Vagina (tissue), 2 donors: Measurements from ENCODE around the gene GFOD1. TPM values are rescaled to one million over a fixed set of nuclear protein-coding genes. Genes with fewer than 3 reads are reported as not detected.

Experiments used
- DNase-seq, 2 donors: peaks; one replicate each; pipeline ENCODE4 v3.0.0-alpha.2; 2017; ENCODE audit errors: extremely low spot score in 2 of 2
- H3K27ac ChIP-seq: fragments of 200-600 bp; sonication (generic); one replicate; pipeline ENCODE4 v1.5.1; 2019
- H3K27me3 ChIP-seq: fragments of 200-600 bp; sonication (generic); one replicate; pipeline ENCODE4 v1.5.1; 2019
- H3K36me3 ChIP-seq, 2 donors: fragments of 200-600 bp; sonication (generic); one replicate each; pipeline ENCODE4 v1.5.1; 2017 to 2019
- H3K4me1 ChIP-seq: fragments of 200-600 bp; sonication (generic); one replicate; pipeline ENCODE4 v1.5.1; 2019
- H3K4me3 ChIP-seq, 2 donors: fragments of 200-600 bp; sonication (generic); 1 replicate in 1 of 2; 2 replicates in 1 of 2; pipeline ENCODE4 v1.5.1; 2016 to 2019
- H3K9me3 ChIP-seq: fragments of 200-600 bp; sonication (generic); one replicate; pipeline ENCODE4 v1.5.1; 2019
- POLR2A ChIP-seq, 2 donors: fragments of 450-650 bp; IDR thresholded peaks; one replicate each; pipeline ENCODE4 v1.6.1; 2017; ENCODE audit warnings: antibody characterized with exemption in 2 of 2, mild to moderate bottlenecking in 2 of 2, moderate library complexity in 2 of 2
- POLR2AphosphoS5 ChIP-seq, 2 donors: sonication (generic); formaldehyde crosslinking; IDR thresholded peaks; one replicate each; pipeline ENCODE4 v1.9.0; 2017; ENCODE audit warnings: antibody characterized with exemption in 2 of 2, mild to moderate bottlenecking in 2 of 2, low read depth in 1 of 2; ENCODE audit not compliant: insufficient read depth in 1 of 2
- intact Hi-C: fragments of 100-400 bp; cut with DNase I; formaldehyde crosslinking; loops from one replicate; pipeline ENCODE4 v1.15.1; 2023
- total RNA-seq: library from RNA; depleted of rRNA; stranded (reverse); fragments of >200 nt; gene quantifications from one replicate; pipeline ENCODE4 v1.2.3, GENCODE V29; 2016
- TF ChIP-seq, protein P1 (sequence below), 3 experiments: fragments of 450-650 bp in 2 of 3; fragments of 200-600 bp in 1 of 3; sonication (generic) in 1 of 3; IDR thresholded peaks; one replicate each; pipeline ENCODE4 v1.5.1; 2017 to 2019; ENCODE audit warnings: antibody characterized with exemption in 3 of 3, mild to moderate bottlenecking in 2 of 3, moderate library complexity in 2 of 3

GFOD1 gene
- total RNA-seq, 1 donor from 2014 or later = 16.9 TPM

DNA sequence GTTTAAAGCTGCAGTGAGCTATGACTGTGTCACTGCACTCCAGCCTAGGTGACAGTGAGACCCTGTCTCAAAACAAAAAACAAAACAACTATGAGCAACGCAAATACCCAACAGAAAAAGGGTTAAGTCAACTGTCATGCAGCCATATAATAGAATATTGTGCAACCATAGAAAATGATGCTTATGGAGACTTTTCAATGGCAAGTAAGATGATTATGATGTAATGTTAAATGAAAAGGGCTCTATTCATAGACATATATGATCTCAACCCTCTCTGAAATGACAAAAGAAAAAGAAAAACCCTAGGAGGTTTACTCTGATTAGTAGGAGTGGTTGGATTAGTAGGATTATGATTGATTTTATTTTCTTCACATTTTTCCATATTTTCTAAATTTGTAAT, 117.8 kb downstream of the GFOD1 start:
- H3K27ac ChIP-seq = no peak overlapping the region
- H3K9me3 ChIP-seq = no peaks in the 10 kb centered on the region
- no peak overlapping the region for H3K4me3 ChIP-seq
- H3K27me3 ChIP-seq = no peaks in the 10 kb centered on the region
- no peak for DNase-seq
- H3K4me1 ChIP-seq = peaks cover 45% of the 10 kb centered on the region
- intact Hi-C loops = loop anchor here (1.0 kb wide), 1 partner anchor 16 kb away; no protein-coding TSS in a partner anchor
- peaks cover 0 to 7% of the 10 kb centered on the region in 2 donors for H3K36me3 ChIP-seq
- TF ChIP-seq POLR2AphosphoS5 (IDR thresholded peaks at IDR 0.05; ENCODE audit: insufficient read depth in 1 of 2, low read depth in 1 of 2) (no peak), POLR2A (IDR thresholded peaks at IDR 0.05) (no peak)
- TF ChIP-seq, protein P1, sequence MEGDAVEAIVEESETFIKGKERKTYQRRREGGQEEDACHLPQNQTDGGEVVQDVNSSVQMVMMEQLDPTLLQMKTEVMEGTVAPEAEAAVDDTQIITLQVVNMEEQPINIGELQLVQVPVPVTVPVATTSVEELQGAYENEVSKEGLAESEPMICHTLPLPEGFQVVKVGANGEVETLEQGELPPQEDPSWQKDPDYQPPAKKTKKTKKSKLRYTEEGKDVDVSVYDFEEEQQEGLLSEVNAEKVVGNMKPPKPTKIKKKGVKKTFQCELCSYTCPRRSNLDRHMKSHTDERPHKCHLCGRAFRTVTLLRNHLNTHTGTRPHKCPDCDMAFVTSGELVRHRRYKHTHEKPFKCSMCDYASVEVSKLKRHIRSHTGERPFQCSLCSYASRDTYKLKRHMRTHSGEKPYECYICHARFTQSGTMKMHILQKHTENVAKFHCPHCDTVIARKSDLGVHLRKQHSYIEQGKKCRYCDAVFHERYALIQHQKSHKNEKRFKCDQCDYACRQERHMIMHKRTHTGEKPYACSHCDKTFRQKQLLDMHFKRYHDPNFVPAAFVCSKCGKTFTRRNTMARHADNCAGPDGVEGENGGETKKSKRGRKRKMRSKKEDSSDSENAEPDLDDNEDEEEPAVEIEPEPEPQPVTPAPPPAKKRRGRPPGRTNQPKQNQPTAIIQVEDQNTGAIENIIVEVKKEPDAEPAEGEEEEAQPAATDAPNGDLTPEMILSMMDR (IDR thresholded peaks at IDR 0.05) = no peak

DNA sequence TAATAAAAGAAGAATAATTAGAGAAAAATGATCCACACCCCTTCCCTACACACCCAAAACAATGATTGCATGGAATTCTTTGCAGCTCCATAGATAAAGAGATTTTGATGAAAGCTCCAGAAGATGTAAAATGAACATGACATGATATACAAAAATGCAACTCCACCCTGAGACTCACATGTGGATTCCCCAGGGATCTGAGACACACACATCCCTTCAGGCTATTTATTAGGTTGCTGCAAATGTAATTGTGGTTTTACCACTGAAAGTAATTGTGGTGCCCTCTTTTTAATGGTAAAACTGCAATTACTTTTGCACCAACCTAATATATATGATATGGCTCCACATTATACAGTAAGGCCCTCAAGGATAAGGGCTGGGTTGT, 118.7 kb downstream of the GFOD1 start:
- Histone ChIP-seq H3K4me3 (no peak overlapping the region), H3K27me3 (no peaks in the 10 kb centered on the region), H3K4me1 (peaks cover 45% of the 10 kb centered on the region), H3K27ac (no peak overlapping the region), H3K36me3 (peaks cover 0 to 8% of the 10 kb centered on the region in 2 donors), H3K9me3 (no peaks in the 10 kb centered on the region)
- DNase-seq = no peak
- no peak for TF ChIP-seq POLR2A (IDR thresholded peaks at IDR 0.05)
- TF ChIP-seq, protein P1 (IDR thresholded peaks at IDR 0.05) = no peak
- no peak for TF ChIP-seq POLR2AphosphoS5 (IDR thresholded peaks at IDR 0.05; ENCODE audit: insufficient read depth in 1 of 2, low read depth in 1 of 2)
- intact Hi-C loops = loop anchor here (1.0 kb wide), 1 partner anchor 17 kb away; no protein-coding TSS in a partner anchor

DNA sequence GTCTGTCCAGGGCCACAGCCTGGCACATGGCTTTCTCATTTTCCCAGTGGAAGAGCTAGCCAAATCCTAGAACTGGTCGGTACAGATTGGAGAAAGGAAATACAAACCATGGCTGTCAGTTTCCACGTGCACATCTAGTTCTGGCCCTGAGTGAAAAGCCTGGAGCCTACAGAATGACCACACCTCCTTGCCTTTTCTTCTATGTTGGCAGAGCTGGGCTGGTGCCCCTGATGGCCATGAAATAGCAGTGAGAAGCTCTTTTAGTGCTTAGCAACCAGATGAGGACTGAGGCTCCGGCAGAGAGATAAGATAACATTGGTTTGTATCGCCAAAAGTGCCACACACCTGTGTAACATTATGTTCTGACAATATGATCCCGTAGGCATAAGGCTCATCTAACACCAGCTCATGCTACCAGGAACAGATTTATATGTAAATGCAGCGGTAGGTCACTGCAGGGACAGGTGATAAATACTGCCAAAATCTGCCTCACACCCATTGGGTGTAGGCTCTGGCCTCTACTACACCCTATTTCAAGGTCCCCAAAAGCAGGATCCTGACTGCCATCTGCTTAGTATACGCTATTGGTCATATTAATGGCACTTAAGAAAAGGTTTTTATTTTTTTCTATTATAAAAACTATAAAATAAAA, 119.2 kb downstream of the GFOD1 start:
- no peaks in the 10 kb centered on the region for H3K27me3 ChIP-seq
- TF ChIP-seq POLR2AphosphoS5 (IDR thresholded peaks at IDR 0.05; ENCODE audit: insufficient read depth in 1 of 2, low read depth in 1 of 2) (no peak), POLR2A (IDR thresholded peaks at IDR 0.05) (no peak)
- TF ChIP-seq, protein P1 (IDR thresholded peaks at IDR 0.05) = no peak
- no peak overlapping the region for H3K4me3 ChIP-seq
- H3K27ac ChIP-seq = no peak overlapping the region
- intact Hi-C loops = no loop called here
- H3K4me1 ChIP-seq = peaks cover 45% of the 10 kb centered on the region
- peaks cover 0 to 8% of the 10 kb centered on the region in 2 donors for H3K36me3 ChIP-seq
- H3K9me3 ChIP-seq = no peaks in the 10 kb centered on the region
- no peak for DNase-seq

DNA sequence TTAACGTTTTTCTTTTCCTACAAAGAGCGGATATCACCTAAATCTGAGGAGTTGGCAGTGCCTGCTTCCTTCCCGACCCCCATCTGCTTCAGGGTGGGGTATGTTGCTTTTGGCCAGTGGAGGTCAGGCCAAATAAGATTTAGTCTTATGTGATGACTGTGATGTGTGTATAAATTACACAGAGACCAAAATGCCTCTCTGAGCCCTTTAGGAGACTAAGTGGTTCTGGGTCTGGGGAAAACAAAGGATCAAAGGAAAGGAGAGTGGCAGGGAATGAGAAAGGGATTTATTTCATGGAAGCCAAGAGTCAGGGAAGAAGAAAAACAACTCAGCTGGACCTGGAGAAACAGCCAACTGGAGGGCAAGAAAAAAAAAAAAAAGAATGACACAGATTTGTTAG, 120.0 kb downstream of the GFOD1 start:
- DNase-seq = no peak
- no peaks in the 10 kb centered on the region for H3K9me3 ChIP-seq
- H3K4me3 ChIP-seq = no peak overlapping the region
- intact Hi-C loops = no loop called here
- no peak overlapping the region for H3K27ac ChIP-seq
- no peak for TF ChIP-seq POLR2AphosphoS5 (IDR thresholded peaks at IDR 0.05; ENCODE audit: insufficient read depth in 1 of 2, low read depth in 1 of 2)
- TF ChIP-seq POLR2A (IDR thresholded peaks at IDR 0.05) = no peak
- TF ChIP-seq, protein P1 (IDR thresholded peaks at IDR 0.05) = no peak
- H3K36me3 ChIP-seq = peaks cover 0 to 8% of the 10 kb centered on the region in 2 donors
- no peaks in the 10 kb centered on the region for H3K27me3 ChIP-seq
- H3K4me1 ChIP-seq = peaks cover 45% of the 10 kb centered on the region

DNA sequence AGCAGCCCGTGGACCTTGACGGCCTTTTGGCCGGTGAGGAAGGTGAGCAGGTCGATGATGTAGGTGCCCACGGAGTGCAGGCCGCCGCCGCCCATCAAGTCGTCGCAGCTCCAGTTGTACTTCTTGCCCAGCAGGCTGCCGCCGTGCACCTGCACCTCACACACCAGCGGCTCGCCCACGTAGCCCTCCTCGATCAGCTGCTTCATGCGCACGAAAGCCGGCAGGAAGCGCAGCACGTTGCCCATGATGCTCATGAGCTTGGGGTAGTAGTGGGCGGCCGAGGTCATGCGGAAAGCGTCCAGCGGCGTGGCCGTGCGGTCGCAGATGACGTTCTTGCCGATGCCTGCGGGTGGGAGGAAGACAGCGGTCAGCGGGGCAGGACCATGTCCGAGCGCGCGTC, 122.1 kb downstream of the GFOD1 start:
- no peak overlapping the region for H3K4me3 ChIP-seq
- H3K27ac ChIP-seq = no peak overlapping the region
- H3K36me3 ChIP-seq = peaks cover 0 to 8% of the 10 kb centered on the region in 2 donors
- H3K27me3 ChIP-seq = no peaks in the 10 kb centered on the region
- TF ChIP-seq, protein P1 (IDR thresholded peaks at IDR 0.05) = no peak
- TF ChIP-seq POLR2A (IDR thresholded peaks at IDR 0.05) = no peak
- no peak for TF ChIP-seq POLR2AphosphoS5 (IDR thresholded peaks at IDR 0.05; ENCODE audit: insufficient read depth in 1 of 2, low read depth in 1 of 2)
- intact Hi-C loops = no loop called here
- peaks cover 24% of the 10 kb centered on the region for H3K4me1 ChIP-seq
- no peak for DNase-seq
- no peaks in the 10 kb centered on the region for H3K9me3 ChIP-seq
